Smooth muscle cell (in vitro differentiated cells): ENCODE data around the gene APAF1. TPM values are rescaled to one million over a fixed set of nuclear protein-coding genes. Genes with fewer than 3 reads are reported as not detected.
A peak's percentile ranks its signal among the peaks of the same experiment; 100 is the strongest.

Experiments
- DNase-seq: peaks from one replicate; lab custom pipeline; 2025; ENCODE audit not compliant: unreplicated experiment; lab: John Stamatoyannopoulos, UW
- H2AFZ ChIP-seq: fragments of 200-600 bp; sonication (generic); 2 replicates; pipeline ENCODE4 v1.6.0; 2016; ENCODE audit warnings: antibody characterized with exemption, low read depth, mild to moderate bottlenecking
- H3F3A ChIP-seq: fragments of 200-600 bp; sonication (generic); 2 replicates; pipeline ENCODE4 v1.6.0; 2017; ENCODE audit warnings: antibody characterized with exemption, low read depth
- H3K27ac ChIP-seq: fragments of 200-600 bp; sonication (generic); 2 replicates; pipeline ENCODE4 v1.5.1; 2016; ENCODE audit warnings: low read depth, mild to moderate bottlenecking
- H3K27me3 ChIP-seq: fragments of 200-600 bp; sonication (generic); 2 replicates; pipeline ENCODE4 v1.6.1; 2016; ENCODE audit warnings: low read depth, mild to moderate bottlenecking
- H3K36me3 ChIP-seq: fragments of 200-600 bp; sonication (generic); 2 replicates; pipeline ENCODE4 v1.5.1; 2016; ENCODE audit warnings: low read depth
- H3K4me1 ChIP-seq: fragments of 200-600 bp; sonication (generic); 2 replicates; pipeline ENCODE4 v1.5.1; 2016; ENCODE audit warnings: low read depth
- H3K4me2 ChIP-seq: fragments of 200-600 bp; sonication (generic); 2 replicates; pipeline ENCODE4 v1.6.0; 2016; ENCODE audit warnings: mild to moderate bottlenecking
- H3K4me3 ChIP-seq: fragments of 200-600 bp; sonication (generic); 2 replicates; pipeline ENCODE4 v1.5.1; 2016; ENCODE audit warnings: mild to moderate bottlenecking
- H3K79me2 ChIP-seq: fragments of 200-600 bp; sonication (generic); 2 replicates; pipeline ENCODE4 v1.6.0; 2016; ENCODE audit warnings: low read depth, mild to moderate bottlenecking
- H3K9ac ChIP-seq: fragments of 200-600 bp; sonication (generic); 2 replicates; pipeline ENCODE4 v1.6.0; 2016; ENCODE audit warnings: low read depth
- H3K9me3 ChIP-seq: fragments of 200-600 bp; sonication (generic); replicated peaks from 2 replicates; pipeline ENCODE4 v1.5.1; 2016; ENCODE audit warnings: low read depth
- H4K20me1 ChIP-seq: fragments of 200-600 bp; sonication (generic); 2 replicates; pipeline ENCODE4 v1.6.0; 2016; ENCODE audit warnings: low read depth
- CTCF ChIP-seq: fragments of 200-600 bp; sonication (generic); IDR thresholded peaks from 2 replicates; pipeline ENCODE4 v1.5.1; 2017; ENCODE audit warnings: borderline replicate concordance, mild to moderate bottlenecking, antibody characterized with exemption; ENCODE audit not compliant: insufficient read depth, poor library complexity, severe bottlenecking
- WGBS: methylation state at CpG from one replicate; pipeline ENCODE4 v1.1.7; 2016; ENCODE audit warnings: low lambda C conversion rate; 5-methylcytosine and 5-hydroxymethylcytosine counted together
- polyA plus RNA-seq: library from polyadenylated mRNA; unstranded; fragments of >200 nt; fragmentation: Nextera tagmentation; extraction: Ambion mirVana; gene quantifications from 2 replicates; pipeline ENCODE4 v1.2.1, GENCODE V29; 2016
- total RNA-seq: library from RNA; depleted of rRNA; stranded (reverse); fragments of >200 nt; gene quantifications from 2 replicates; pipeline ENCODE4 v1.2.3, GENCODE V29; 2014

APAF1 gene
- total and polyA plus RNA-seq, 2 experiments from 2014 or later: 17.0 to 27.1 TPM

GRCh38 chr12:98721204-98721702 lies 76.2 kb downstream of the APAF1 start:
- H3K27me3 ChIP-seq: no peaks in the 10 kb centered on the region
- no peak for TF ChIP-seq CTCF
- H3K36me3 ChIP-seq: peaks cover 10% of the 10 kb centered on the region
- H3K4me1 ChIP-seq: no peaks in the 10 kb centered on the region
- no peak overlapping the region for H3K9ac ChIP-seq
- no peaks in the 10 kb centered on the region for H3K79me2 ChIP-seq
- H3F3A ChIP-seq: no peaks in the 10 kb centered on the region
- no peak overlapping the region for H3K4me2 ChIP-seq
- no peak overlapping the region for H2AFZ ChIP-seq
- H3K4me3 ChIP-seq: no peak overlapping the region
- DNase-seq: no peak
- 95% methylated on average over 2 of the region's 2 CpGs for WGBS
- no peak overlapping the region for H3K27ac ChIP-seq
- H3K9me3 ChIP-seq: no peaks in the 10 kb centered on the region
- no peaks in the 10 kb centered on the region for H4K20me1 ChIP-seq

GRCh38 chr12:98724384-98725155 lies 79.5 kb downstream of the APAF1 start:
- Histone ChIP-seq H3K4me2 (no peak overlapping the region), H4K20me1 (no peaks in the 10 kb centered on the region), H3F3A (no peaks in the 10 kb centered on the region), H3K27me3 (no peaks in the 10 kb centered on the region), H3K4me3 (no peak overlapping the region), H3K9ac (no peak overlapping the region), H3K36me3 (peaks cover 13% of the 10 kb centered on the region), H3K79me2 (no peaks in the 10 kb centered on the region), H3K4me1 (no peaks in the 10 kb centered on the region), H2AFZ (no peak overlapping the region), H3K27ac (no peak overlapping the region), H3K9me3 (no peaks in the 10 kb centered on the region)
- 75% methylated on average over 5 of the region's 5 CpGs for WGBS
- TF ChIP-seq CTCF: no peak
- DNase-seq: no peak

GRCh38 chr12:98725476-98726247 lies 80.6 kb downstream of the APAF1 start:
- Histone ChIP-seq H3K27me3 (no peaks in the 10 kb centered on the region), H3K9ac (no peak overlapping the region), H3K9me3 (no peaks in the 10 kb centered on the region), H3F3A (no peaks in the 10 kb centered on the region), H3K4me2 (no peak overlapping the region), H3K36me3 (peaks cover 8% of the 10 kb centered on the region), H3K27ac (no peak overlapping the region), H3K4me1 (no peaks in the 10 kb centered on the region), H3K79me2 (no peaks in the 10 kb centered on the region), H3K4me3 (no peak overlapping the region), H4K20me1 (no peaks in the 10 kb centered on the region), H2AFZ (no peak overlapping the region)
- DNase-seq: no peak
- TF ChIP-seq CTCF: peak; percentile 50
- 62% methylated on average over 5 of the region's 5 CpGs for WGBS
